HG03280 (cell line): ENCODE results near the gene ZNF587B.
"Not testable (repeated sequence)": the region's sequence is repeated elsewhere in the genome, so short reads cannot be mapped to it uniquely, and the experiment has no call there.

ENCODE experiments used
- ATAC-seq: cut with Tn5 transposase; IDR thresholded peaks from one replicate; pipeline ENCODE4 v1.9.1; 2021; ENCODE audit warnings: mild to moderate bottlenecking, moderate library complexity; ENCODE audit not compliant: unreplicated experiment

ZNF587B gene

DNA sequence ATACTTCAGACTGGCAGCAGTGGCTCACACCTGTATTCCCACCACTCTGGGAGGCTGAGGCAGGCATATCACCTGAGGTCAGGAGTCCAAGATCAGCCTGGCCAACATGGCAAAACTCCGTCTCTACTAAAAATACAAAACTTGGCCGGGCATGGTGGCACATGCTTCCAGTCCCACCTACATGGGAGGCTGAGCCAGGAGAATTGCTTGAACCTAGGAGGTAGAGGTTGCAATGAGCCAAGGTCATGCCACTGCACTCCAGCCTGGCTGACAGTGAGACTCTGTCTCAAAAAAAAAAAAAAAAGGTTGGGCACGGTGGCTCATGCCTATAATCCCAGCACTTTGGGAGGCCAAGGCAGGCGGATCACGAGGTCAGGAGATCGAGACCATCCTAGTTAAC lies 39.6 kb downstream of the ZNF587B start:
- ATAC-seq = not testable (repeated sequence)

DNA sequence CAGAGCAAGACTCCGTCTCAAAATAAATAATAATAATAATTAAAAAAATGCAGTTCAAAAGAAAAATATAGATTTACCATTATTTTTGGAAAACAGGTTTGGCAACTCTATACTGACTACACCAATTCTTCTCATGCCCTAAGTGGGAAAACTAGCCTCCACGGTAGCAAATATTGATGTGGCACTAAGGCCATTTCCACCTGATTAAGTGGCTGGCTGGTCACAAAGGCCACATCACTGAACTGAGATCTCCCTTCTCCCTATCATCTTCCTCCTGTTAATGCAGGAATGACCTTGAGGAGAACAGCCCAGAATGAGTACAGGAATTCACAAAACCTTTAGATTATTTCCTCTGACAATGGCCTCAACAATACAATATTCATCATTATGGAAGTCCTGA lies 40.1 kb downstream of the ZNF587B start:
- ATAC-seq = no peak

DNA sequence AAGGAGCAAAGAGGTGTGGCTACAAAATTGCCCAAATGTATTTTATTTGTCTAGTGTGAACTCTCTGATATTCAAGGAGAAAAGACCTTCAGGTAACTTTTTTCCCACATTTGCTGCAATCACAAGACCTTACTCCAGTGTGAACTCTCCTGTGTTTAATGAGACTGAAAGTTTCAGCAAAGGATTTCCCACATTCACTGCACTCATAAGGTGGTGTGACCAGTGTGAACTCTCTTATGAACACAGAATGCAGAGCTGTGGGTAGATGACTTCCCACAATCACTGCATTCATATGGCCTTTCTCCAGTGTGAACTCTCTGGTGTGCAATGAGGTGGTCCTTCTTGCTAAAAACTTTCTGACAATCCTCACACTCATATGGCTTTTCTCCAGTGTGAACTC lies 42.4 kb downstream of the ZNF587B start:
- ATAC-seq = no peak

DNA sequence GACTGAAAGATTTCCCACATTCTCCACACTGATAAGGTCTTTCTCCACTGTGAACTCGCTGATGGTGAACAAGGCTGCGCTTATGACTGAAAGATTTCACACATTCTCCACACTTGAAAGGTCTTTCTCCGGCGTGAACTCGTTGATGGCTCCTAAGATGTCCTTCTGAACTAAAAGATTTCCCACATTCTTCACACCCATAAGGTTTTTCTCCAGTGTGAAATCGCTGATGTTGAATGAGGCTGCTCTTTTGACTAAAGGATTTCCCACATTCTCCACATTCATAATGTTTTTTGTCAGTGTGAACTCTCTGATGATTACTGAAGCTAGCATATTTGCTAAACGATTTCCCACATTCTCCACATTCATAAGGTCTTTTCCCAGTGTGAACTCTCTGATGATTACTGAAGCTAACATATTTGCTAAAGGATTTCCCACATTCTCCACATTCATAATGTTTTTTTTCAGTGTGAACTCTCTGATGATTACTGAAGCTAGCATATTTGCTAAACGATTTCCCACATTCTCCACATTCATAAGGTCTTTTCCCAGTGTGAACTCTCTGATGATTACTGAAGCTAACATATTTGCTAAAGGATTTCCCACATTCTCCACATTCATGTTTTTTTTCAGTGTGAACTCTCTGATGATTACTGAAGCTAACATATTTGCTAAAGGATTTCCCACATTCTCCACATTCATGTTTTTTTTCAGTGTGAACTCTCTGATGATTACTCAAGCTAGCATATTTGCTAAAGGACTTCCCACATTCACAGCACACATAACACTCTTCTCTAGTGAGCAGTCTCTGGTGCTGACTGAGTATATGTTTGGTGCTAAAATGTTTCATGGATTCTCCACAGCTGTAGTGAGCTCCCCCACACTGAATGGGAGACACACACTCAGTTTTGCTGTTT lies 44.0 kb downstream of the ZNF587B start:
- not testable (repeated sequence) for ATAC-seq

DNA sequence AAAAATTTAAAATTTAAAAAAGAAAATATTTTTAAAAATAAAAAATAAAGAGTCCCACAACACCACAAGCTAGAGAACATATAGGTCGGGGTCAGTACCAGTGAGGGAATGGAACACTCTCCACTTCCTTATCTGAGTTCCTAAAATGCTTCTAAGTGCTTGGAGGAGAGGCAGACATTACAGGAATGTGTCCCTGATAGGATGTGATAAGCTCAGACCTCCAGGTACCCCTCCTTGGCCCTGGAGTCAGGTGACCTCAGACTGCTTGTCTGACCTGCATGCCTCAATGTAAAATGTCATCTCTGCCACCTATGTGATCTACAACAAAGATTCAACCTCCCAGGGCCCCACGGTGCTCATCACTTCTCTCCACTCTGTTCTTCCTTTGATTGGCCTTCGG lies 55.9 kb downstream of the ZNF587B start:
- ATAC-seq = no peak

DNA sequence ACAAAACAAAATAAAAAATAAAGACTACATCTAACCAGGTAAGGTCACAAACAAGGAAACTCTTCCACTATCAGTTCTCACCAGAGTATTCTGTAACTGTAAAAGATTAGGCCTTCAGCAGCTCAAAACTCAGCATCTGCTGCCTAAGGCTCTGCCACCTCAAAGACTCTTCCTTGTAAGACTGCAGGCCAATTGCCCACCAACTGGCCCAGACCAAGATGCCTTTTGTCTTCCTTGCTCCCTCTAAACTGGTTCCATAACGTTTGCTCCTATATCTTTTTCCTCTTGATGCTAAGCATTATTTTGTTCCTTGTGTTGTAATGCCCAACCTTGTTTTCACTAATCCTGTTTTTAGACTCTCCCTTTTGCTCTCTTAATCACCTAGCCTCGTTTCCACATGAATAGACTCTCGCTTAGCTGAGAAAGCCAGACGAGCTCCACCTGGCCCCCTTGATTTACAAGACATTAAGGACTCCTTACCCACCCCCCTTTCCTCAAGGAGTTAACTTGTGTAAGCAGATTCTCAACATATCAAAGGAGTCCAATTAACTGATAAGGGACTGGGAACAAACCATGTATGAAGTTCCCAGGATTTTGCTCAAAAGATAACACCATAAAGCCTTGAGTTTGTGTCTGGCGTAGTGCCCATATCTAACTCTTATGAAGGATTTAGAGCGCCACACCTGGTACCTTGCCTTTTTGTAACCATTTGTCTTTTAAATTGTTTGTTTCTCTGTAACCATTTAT lies 57.3 kb downstream of the ZNF587B start:
- no peak for ATAC-seq

DNA sequence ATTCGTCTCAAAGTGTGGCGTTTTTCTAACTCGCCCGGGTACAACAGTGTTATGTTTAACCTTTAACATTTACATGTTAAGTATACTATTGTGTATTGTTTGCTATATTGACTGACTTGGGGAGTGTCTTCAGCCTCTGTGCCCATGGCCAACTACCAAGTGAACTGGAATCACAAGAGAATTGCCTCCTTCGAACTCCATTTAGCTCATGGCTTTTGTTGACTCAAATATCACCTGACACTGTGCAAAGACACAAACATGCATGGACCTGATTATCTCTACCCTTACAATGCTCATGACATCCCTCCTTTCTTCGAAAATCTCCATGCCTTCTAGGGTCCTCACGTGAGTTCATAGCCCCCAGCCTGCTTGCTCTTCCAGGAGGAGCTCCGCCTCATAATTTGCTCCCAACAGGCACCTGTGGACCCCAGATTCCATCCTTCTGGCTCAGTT lies 58.0 kb downstream of the ZNF587B start:
- no peak for ATAC-seq

DNA sequence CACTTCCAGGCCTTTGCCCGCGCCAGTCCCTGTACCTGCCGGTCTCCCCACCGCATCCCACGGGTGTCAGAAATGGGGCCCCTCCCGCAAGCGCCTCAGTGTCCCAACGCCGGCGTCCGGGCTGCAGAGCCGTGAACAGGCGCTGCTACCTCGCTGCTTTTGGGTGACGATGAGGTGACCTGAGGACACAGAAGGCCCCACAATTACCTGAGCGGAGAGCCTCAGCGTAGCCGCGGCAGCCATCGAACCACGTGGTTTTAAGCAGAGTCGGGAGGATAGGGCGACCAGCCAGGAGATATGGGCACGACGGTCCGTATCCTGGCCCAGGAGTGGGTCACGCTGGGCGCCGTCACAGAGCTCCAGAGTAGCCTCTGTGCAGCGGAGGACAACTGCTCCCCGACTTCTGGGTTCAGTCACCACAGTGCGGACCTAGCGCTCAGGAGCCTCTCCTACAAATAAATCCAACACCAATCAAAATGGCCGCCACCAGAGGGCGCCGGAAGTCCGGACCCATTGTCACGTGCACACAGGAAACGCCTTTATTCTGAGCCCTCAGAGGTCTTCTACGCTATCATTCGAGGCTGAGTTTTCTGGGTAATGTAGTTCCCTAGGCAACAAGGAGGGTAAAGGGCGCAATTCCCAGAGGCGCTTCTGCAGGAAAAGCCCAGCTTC lies 58.6 kb downstream of the ZNF587B start, which contains the start of gene ZNF814:
Gene ZNF814 (minus strand): TSS at position 478 of the 672 bp plus-strand sequence. CDS start 235 bp downstream, at position 243.
- no peak for ATAC-seq

DNA sequence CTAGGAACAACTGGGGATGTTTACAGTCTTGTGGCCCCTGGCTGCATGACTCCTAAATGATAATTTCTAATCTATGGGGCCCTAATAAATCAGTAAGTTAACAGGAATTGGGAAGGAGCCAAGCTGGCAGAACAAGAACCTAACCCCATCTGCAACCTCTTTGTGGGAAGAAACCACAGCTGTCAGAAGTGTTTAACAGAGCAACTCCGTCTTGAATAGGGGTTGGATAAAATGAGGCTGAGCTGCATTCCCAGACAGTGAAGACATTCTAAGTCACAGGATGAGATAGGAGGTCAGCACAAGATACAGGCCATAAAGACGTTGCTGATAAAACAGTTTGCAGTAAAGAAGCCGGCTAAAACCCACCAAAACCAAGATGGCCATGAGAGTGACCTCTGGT lies 60.6 kb downstream of the ZNF587B start:
- ATAC-seq = not testable (repeated sequence)
